ENCODE measurements around the gene PDXP. TPM values are rescaled to one million over a fixed set of nuclear protein-coding genes. Genes with fewer than 3 reads are reported as not detected.

The PDXP gene
- total and polyA plus RNA-seq, 2 donors (not counting 3 experiments of a cell fraction or from before 2014, with no cell fraction given) = 18.0 to 20.0 TPM

DNA sequence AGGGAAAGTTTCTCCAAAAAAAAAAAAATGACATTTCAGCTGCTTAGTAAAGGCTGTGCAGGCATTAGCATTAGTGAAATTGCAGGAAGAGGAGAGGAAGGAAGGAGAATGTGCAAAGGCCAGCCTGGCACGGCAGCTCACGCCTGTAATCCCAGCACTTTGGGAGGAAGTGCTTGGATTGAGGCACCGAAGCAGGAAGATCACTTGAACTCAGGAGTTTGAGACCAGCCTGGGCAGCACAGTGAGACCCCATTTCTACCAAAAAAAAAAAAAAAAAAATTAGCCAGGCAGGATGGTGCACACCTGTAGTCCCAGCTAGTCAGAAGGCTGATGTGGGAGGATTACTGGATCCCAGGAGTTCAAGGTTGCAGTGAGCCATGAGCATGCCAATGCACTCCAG is 46.1 kb downstream of the PDXP start:
- no peak for DNase-seq (ENCODE audit: low read depth, low spot score)
- no peak overlapping the region for H3K4me3 ChIP-seq (replicated peaks in 1 of 3; ENCODE audit: insufficient read depth in 1 of 3, low read depth in 1 of 3, low read length in 3 of 3)
- H3K27me3 ChIP-seq (ENCODE audit: control insufficient read depth in 2 of 2, insufficient read depth in 2 of 2, low read length in 2 of 2) = no peaks in the 10 kb centered on the region
- no peak overlapping the region for H3K9ac ChIP-seq (replicated peaks; ENCODE audit: extremely low read depth, insufficient read depth, low read length)
- H3K36me3 ChIP-seq (ENCODE audit: control insufficient read depth in 2 of 2, extremely low read depth in 1 of 2, insufficient read depth in 2 of 2, low read length in 2 of 2) = no peaks in the 10 kb centered on the region
- no peaks in the 10 kb centered on the region for H3K79me2 ChIP-seq (ENCODE audit: control insufficient read depth, insufficient read depth, low read length)
- no peaks in the 10 kb centered on the region for H3K9me3 ChIP-seq (replicated peaks; ENCODE audit: control insufficient read depth, insufficient read depth, low read length)
- no peak overlapping the region for H3K4me2 ChIP-seq (ENCODE audit: insufficient read depth, low read length)
- TF ChIP-seq EZH2 (IDR thresholded peaks at IDR 0.05; ENCODE audit: borderline replicate concordance, low read depth, low read length, severe bottlenecking) = no peak
- TF ChIP-seq JUN (IDR thresholded peaks at IDR 0.05; ENCODE audit: borderline replicate concordance, insufficient read depth, insufficient read length, low read depth) = no peak
- TF ChIP-seq GATA2 (IDR thresholded peaks at IDR 0.05; ENCODE audit: insufficient read depth, insufficient read length, low read depth, low read length) = no peak
- TF ChIP-seq POLR2A (IDR thresholded peaks at IDR 0.05; ENCODE audit: low read depth, low read length) = no peak
- TF ChIP-seq POLR2AphosphoS5 (IDR thresholded peaks at IDR 0.05; ENCODE audit: insufficient read depth, low read depth, low read length) = no peak
- TF ChIP-seq MYC (IDR thresholded peaks at IDR 0.05; ENCODE audit: low read depth, low read length) = no peak
- TF ChIP-seq, protein P1, sequence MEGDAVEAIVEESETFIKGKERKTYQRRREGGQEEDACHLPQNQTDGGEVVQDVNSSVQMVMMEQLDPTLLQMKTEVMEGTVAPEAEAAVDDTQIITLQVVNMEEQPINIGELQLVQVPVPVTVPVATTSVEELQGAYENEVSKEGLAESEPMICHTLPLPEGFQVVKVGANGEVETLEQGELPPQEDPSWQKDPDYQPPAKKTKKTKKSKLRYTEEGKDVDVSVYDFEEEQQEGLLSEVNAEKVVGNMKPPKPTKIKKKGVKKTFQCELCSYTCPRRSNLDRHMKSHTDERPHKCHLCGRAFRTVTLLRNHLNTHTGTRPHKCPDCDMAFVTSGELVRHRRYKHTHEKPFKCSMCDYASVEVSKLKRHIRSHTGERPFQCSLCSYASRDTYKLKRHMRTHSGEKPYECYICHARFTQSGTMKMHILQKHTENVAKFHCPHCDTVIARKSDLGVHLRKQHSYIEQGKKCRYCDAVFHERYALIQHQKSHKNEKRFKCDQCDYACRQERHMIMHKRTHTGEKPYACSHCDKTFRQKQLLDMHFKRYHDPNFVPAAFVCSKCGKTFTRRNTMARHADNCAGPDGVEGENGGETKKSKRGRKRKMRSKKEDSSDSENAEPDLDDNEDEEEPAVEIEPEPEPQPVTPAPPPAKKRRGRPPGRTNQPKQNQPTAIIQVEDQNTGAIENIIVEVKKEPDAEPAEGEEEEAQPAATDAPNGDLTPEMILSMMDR (IDR thresholded peaks at IDR 0.05; ENCODE audit: extremely low read depth in 1 of 2, insufficient read depth in 1 of 2, low read depth in 1 of 2, low read length in 2 of 2) = no peak
- no peak for TF ChIP-seq FOS (IDR thresholded peaks at IDR 0.05; ENCODE audit: borderline replicate concordance, insufficient read depth, low read length)
- no peak for TF ChIP-seq MAX (IDR thresholded peaks at IDR 0.05; ENCODE audit: insufficient read depth, insufficient read length)
- H2AFZ ChIP-seq (ENCODE audit: low read depth, low read length) = no peak overlapping the region
- peaks cover 5% of the 10 kb centered on the region for H3K4me1 ChIP-seq (ENCODE audit: control insufficient read depth, extremely low read depth, insufficient read depth, low read length)
- CTCF ChIA-PET = interaction anchor here (0.7 kb wide), 1 partner anchor 21 kb away, joined by 3 read pairs; no protein-coding TSS in a partner anchor
- no peaks in the 10 kb centered on the region for H3K9me1 ChIP-seq (replicated peaks; ENCODE audit: control insufficient read depth, extremely low read depth, insufficient read depth, low read length)
- FAIRE-seq = no peak
- POLR2A ChIA-PET = interaction anchor here (0.7 kb wide), 1 partner anchor 26 kb away, joined by 3 read pairs; no protein-coding TSS in a partner anchor
- no peaks in the 10 kb centered on the region for H4K20me1 ChIP-seq (replicated peaks; ENCODE audit: control insufficient read depth, extremely low read depth, insufficient read depth, low read length)
- H3K27ac ChIP-seq (ENCODE audit: insufficient read depth, low read depth, low read length) = no peak overlapping the region
- intact Hi-C loops (cut with micrococcal nuclease) = no loop called here
- dilution Hi-C loops (cut with MboI; ENCODE audit: extremely low pct_ligation_motif_present, low sequenced_read_pairs) = no loop called here
- no TSS peak for BruUV-seq (replicated peaks)

Measured in endothelial cell of umbilical vein (primary cell).